Ascending aorta (tissue), 2 donors: ENCODE results near the gene WFS1. TPM values are rescaled to one million over a fixed set of nuclear protein-coding genes. Genes with fewer than 3 reads are reported as not detected.

ENCODE experiments used
- DNase-seq, 2 donors: peaks; one replicate each; pipeline ENCODE4 v3.0.0-alpha.2; 2019; ENCODE audit warnings: low spot score in 2 of 2
- H3K27ac ChIP-seq, 2 donors: fragments of 200-600 bp; sonication (generic); one replicate each; pipeline ENCODE4 v1.5.1; 2016 to 2017; ENCODE audit warnings: mild to moderate bottlenecking in 1 of 2
- H3K27me3 ChIP-seq: fragments of 200-600 bp; sonication (generic); one replicate; pipeline ENCODE4 v1.5.1; 2017
- H3K36me3 ChIP-seq, 2 donors: fragments of 200-600 bp; sonication (generic); one replicate each; pipeline ENCODE4 v1.5.1; 2016
- H3K4me1 ChIP-seq, 2 donors: fragments of 200-600 bp; sonication (generic); one replicate each; pipeline ENCODE4 v1.5.1; 2016 to 2017; ENCODE audit warnings: mild to moderate bottlenecking in 1 of 2
- H3K4me3 ChIP-seq, 2 donors: fragments of 200-600 bp; sonication (generic); one replicate each; pipeline ENCODE4 v1.5.1; 2016 to 2017; ENCODE audit warnings: mild to moderate bottlenecking in 1 of 2
- H3K9me3 ChIP-seq, 2 donors: fragments of 200-600 bp; sonication (generic); one replicate each; pipeline ENCODE4 v1.5.1; 2016
- intact Hi-C: fragments of 100-400 bp; cut with DNase I; formaldehyde crosslinking; loops from one replicate; pipeline ENCODE4 v1.15.1; 2023
- total RNA-seq: library from RNA; depleted of rRNA; stranded (reverse); fragments of >200 nt; gene quantifications from one replicate; pipeline ENCODE4 v1.1.0, GENCODE V29; 2016
- TF ChIP-seq, protein P1 (sequence below), 3 experiments: fragments of 200-600 bp in 2 of 3; fragments of 450-650 bp in 1 of 3; sonication (generic) in 2 of 3; IDR thresholded peaks; one replicate each; pipeline ENCODE4 v1.5.1; 2016 to 2019; ENCODE audit warnings: antibody characterized with exemption in 3 of 3, mild to moderate bottlenecking in 1 of 3, moderate library complexity in 1 of 3

The WFS1 gene
- total RNA-seq, 1 donor from 2014 or later = 166 TPM

DNA sequence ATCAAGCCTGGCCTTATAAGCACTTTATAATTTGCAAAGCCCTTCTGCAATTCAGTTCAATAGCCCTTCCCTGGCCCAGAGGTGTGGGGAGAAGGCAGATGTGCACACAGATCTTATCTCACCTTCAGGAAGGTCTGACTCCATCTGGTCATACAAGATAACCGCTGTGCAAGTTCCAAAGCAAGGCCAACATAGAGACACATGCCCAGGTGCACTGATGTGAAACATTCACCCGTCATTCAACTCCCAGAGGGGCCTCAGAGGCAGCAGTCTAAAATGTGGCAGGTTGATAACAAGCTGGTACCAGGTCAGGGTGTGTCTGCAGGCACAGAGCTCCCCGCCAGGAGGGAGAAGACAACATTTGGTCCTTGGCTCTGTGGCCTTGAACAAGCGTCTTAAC is 10.9 kb upstream of the WFS1 start:
- no peak for DNase-seq
- Histone ChIP-seq H3K9me3 (no peaks in the 10 kb centered on the region), H3K27me3 (no peaks in the 10 kb centered on the region), H3K4me1 (no peaks in the 10 kb centered on the region), H3K4me3 (no peak overlapping the region), H3K36me3 (no peaks in the 10 kb centered on the region), H3K27ac (no peak overlapping the region)
- intact Hi-C loops = no loop called here
- TF ChIP-seq, protein P1, sequence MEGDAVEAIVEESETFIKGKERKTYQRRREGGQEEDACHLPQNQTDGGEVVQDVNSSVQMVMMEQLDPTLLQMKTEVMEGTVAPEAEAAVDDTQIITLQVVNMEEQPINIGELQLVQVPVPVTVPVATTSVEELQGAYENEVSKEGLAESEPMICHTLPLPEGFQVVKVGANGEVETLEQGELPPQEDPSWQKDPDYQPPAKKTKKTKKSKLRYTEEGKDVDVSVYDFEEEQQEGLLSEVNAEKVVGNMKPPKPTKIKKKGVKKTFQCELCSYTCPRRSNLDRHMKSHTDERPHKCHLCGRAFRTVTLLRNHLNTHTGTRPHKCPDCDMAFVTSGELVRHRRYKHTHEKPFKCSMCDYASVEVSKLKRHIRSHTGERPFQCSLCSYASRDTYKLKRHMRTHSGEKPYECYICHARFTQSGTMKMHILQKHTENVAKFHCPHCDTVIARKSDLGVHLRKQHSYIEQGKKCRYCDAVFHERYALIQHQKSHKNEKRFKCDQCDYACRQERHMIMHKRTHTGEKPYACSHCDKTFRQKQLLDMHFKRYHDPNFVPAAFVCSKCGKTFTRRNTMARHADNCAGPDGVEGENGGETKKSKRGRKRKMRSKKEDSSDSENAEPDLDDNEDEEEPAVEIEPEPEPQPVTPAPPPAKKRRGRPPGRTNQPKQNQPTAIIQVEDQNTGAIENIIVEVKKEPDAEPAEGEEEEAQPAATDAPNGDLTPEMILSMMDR (IDR thresholded peaks at IDR 0.05) = no peak

DNA sequence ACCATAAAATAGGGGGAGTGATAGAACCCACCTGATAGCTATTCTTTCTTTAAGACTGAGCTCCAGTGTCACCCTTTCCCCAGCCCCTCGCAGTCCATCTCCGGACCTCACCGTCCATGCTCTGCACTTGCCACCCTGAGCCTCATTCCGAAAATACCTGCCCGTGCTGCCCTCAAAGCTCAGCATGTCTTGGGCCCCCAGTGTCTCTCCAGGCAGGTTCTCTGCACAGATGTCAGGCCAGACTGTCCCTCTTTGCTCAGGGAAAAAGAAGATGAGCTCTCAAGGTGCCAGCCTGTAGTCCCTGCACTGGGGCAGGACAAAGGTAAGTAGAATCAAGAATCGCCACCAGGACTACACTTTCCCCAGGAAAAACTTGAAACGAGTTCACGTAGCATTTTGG is 9.8 kb upstream of the WFS1 start:
- no peaks in the 10 kb centered on the region for H3K9me3 ChIP-seq
- no peak overlapping the region for H3K27ac ChIP-seq
- TF ChIP-seq, protein P1 (IDR thresholded peaks at IDR 0.05) = no peak
- H3K36me3 ChIP-seq = no peaks in the 10 kb centered on the region
- H3K4me1 ChIP-seq = no peaks in the 10 kb centered on the region
- no peak for DNase-seq
- H3K4me3 ChIP-seq = no peak overlapping the region
- H3K27me3 ChIP-seq = no peaks in the 10 kb centered on the region
- intact Hi-C loops = no loop called here

DNA sequence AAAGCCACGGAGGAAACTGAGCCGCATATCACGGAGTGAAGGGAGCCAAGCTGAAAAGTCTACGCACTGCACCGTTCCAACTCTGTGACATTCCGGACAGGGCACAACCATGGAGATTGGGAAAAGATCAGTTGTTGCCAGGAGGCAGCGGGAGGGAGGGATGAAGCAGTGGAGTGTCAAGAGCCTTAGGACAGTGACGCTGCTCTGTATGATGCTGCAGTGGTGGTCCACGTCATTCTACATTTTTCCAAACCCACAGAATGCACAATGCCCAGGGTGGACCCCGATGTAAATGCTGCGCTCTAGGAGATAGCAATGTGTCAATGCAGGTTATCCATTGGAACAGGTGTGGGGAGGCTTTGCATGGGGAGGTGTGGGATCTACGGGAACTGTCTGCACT is 7.5 kb upstream of the WFS1 start:
- intact Hi-C loops = no loop called here
- DNase-seq = no peak
- no peaks in the 10 kb centered on the region for H3K9me3 ChIP-seq
- no peak overlapping the region for H3K4me3 ChIP-seq
- H3K4me1 ChIP-seq = no peaks in the 10 kb centered on the region
- no peaks in the 10 kb centered on the region for H3K27me3 ChIP-seq
- H3K36me3 ChIP-seq = no peaks in the 10 kb centered on the region
- TF ChIP-seq, protein P1 (IDR thresholded peaks at IDR 0.05) = no peak
- H3K27ac ChIP-seq = no peak overlapping the region

DNA sequence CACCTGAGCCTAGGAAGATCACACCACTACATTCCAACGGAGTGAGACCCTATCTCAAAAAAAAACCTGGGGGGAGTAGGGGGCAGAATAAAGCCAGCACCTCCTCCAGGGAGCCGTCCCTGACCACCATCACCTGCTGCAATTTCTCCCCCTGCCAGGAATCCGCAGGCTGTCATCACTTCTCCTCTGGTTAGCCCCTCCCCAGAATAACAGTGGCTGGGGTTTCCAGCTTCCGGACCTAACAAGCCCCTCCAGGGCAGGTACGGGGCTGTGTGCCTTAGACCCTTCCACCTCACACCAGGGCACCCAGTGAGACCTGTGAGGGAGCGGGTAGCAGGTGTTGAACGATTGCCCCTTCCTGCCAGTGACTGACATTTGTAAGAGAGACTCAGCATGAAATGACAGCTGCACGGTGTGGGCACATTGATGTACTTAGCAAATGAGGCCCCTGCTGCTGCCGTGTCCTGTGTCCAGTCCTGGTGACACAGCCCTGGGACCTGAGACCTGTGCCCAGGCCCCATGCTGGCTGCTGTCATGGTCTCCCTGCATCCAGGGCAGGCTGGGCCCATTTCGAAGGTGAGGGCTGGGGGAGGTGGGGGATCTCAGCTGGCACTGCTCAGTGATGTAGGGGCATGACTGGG is 6.7 kb upstream of the WFS1 start:
- intact Hi-C loops = no loop called here
- Histone ChIP-seq H3K4me1 (no peaks in the 10 kb centered on the region), H3K9me3 (no peaks in the 10 kb centered on the region), H3K27ac (no peak overlapping the region), H3K27me3 (no peaks in the 10 kb centered on the region), H3K4me3 (no peak overlapping the region), H3K36me3 (no peaks in the 10 kb centered on the region)
- DNase-seq = no peak
- TF ChIP-seq, protein P1 (IDR thresholded peaks at IDR 0.05) = no peak

DNA sequence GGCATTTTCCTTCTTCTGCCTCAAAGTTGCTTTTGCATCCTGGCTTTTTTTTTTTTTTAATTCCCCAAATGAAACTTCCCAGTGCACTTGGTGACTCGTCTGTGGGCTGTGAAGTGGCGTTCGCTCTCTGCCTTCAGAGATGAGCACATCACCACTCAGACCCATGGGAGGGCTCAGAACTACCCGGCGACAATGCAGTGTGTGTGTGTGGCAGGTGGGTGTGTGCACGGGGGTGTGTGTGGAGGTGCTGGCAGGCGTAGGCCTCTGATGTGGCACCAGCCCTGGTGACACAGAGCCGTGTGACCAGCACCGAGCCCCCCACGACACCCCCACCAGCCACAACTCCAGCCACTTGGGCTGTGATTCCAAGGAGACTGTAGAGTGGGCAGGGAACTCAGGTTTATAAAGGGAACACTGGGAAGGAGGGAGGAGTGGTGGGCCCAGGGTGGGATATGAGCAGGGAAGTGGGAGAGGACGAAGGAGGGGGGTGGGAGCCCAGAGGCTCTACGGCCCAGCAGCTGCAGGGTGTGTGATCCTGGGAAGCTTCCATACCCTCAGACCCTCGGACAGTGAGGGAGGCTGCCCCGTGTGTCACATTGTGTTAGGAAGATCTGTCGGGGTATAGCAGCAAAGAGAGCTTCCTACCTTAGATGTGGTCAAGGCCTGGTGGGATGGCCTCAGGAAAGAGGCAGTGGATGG is 6.0 kb upstream of the WFS1 start:
- Histone ChIP-seq H3K36me3 (no peaks in the 10 kb centered on the region), H3K4me3 (no peak overlapping the region), H3K27me3 (no peaks in the 10 kb centered on the region), H3K27ac (no peak overlapping the region), H3K4me1 (no peaks in the 10 kb centered on the region), H3K9me3 (no peaks in the 10 kb centered on the region)
- TF ChIP-seq, protein P1 (IDR thresholded peaks at IDR 0.05) = no peak
- no peak for DNase-seq
- intact Hi-C loops = loop anchor here (1.0 kb wide), 1 partner anchor 64 kb away; no protein-coding TSS in a partner anchor
